Measurements from ENCODE around the gene KDM2A. TPM values are rescaled to one million over a fixed set of nuclear protein-coding genes. Genes with fewer than 3 reads are reported as not detected.
"Not testable (repeated sequence)": the region's sequence is repeated elsewhere in the genome, so short reads cannot be mapped to it uniquely, and the experiment has no call there.

Gene KDM2A
- total and polyA plus RNA-seq, 2 donors (not counting 1 experiment from before 2014, with no cell fraction given) = 132 to 229 TPM

DNA sequence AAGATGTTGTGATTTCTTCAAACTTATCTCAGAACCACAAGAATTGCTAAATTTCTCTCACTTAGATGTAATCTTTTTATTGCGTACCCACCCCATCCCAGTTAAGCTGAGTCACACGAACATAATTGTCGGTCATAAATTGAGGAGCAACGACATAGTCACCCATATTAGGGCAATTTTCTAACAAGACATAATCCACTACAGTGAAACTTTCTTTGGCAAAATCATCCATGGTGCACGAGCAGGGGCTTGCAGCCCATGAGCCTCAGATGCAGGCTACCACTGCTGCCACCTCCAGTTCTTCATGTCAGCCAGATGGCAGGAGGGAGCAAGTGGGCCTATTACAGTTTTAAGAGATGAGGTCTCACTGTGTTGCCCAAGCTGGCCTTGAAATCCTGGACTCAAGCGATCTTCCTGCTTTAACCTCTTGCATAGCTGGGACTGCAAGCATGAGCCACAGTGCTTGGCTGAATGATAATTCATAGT, 77.0 kb downstream of the KDM2A start:
- Histone ChIP-seq H3K4me2 (replicated peaks; ENCODE audit: low read depth, low read length, poor library complexity, severe bottlenecking) (no peak overlapping the region), H3K9me3 (ENCODE audit: control extremely low read depth in 1 of 3, control insufficient read depth in 2 of 3, insufficient read depth in 1 of 3, low read length in 2 of 3) (no peaks in the 10 kb centered on the region), H3K36me3 (replicated peaks in 1 of 2; ENCODE audit: control extremely low read depth in 1 of 2, control insufficient read depth in 1 of 2, extremely low read depth in 1 of 2, insufficient read depth in 2 of 2, low read length in 1 of 2) (peaks cover 9 to 20% of the 10 kb centered on the region in 2 experiments), H3K27ac (ENCODE audit: low read length in 2 of 2) (no peak overlapping the region), H3K4me3 (ENCODE audit: control extremely low read depth in 1 of 5, extremely low read depth in 1 of 5, insufficient read depth in 1 of 5, low read depth in 2 of 5, low read length in 4 of 5) (no peak overlapping the region), H3K27me3 (replicated peaks in 1 of 4; ENCODE audit: control extremely low read depth in 1 of 4, control insufficient read depth in 3 of 4, insufficient read depth in 4 of 4, low read length in 3 of 4) (no peaks in the 10 kb centered on the region), H3K4me1 (ENCODE audit: control insufficient read depth in 2 of 2, insufficient read depth in 2 of 2, low read length in 2 of 2) (no peaks in the 10 kb centered on the region), H4K20me1 (ENCODE audit: control insufficient read depth, insufficient read depth, low read length, poor library complexity, severe bottlenecking) (no peaks in the 10 kb centered on the region), H3K79me2 (ENCODE audit: control insufficient read depth, insufficient read depth, low read length) (no peaks in the 10 kb centered on the region), H3K9ac (ENCODE audit: low read length) (no peak overlapping the region), H2AFZ (ENCODE audit: insufficient read depth, low read depth, low read length, poor library complexity, severe bottlenecking) (no peak overlapping the region)
- H3K27ac Mint-ChIP-seq = no peak overlapping the region
- H3K27me3 Mint-ChIP-seq = no peaks in the 10 kb centered on the region
- no peak for TF ChIP-seq EZH2 (IDR thresholded peaks at IDR 0.05; ENCODE audit: borderline replicate concordance, insufficient read depth, low read depth, low read length, poor library complexity, severe bottlenecking)
- TF ChIP-seq, protein P1, sequence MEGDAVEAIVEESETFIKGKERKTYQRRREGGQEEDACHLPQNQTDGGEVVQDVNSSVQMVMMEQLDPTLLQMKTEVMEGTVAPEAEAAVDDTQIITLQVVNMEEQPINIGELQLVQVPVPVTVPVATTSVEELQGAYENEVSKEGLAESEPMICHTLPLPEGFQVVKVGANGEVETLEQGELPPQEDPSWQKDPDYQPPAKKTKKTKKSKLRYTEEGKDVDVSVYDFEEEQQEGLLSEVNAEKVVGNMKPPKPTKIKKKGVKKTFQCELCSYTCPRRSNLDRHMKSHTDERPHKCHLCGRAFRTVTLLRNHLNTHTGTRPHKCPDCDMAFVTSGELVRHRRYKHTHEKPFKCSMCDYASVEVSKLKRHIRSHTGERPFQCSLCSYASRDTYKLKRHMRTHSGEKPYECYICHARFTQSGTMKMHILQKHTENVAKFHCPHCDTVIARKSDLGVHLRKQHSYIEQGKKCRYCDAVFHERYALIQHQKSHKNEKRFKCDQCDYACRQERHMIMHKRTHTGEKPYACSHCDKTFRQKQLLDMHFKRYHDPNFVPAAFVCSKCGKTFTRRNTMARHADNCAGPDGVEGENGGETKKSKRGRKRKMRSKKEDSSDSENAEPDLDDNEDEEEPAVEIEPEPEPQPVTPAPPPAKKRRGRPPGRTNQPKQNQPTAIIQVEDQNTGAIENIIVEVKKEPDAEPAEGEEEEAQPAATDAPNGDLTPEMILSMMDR (IDR thresholded peaks at IDR 0.05) = no peak
- WGBS (ENCODE audit: insufficient coverage) = 94% methylated on average over 6 of the region's 6 CpGs
- intact Hi-C loops (cut with micrococcal nuclease) = no loop called here
- ChIA-PET CTCF (interaction anchor here (0.7 to 1.0 kb wide), 3 partner anchors 17 to 302 kb away, joined by 3 read pairs; no protein-coding TSS in a partner anchor), POLR2A (no interaction called here)
- no peak for DNase-seq
- H3K4me3 Mint-ChIP-seq = no peak overlapping the region
- H3K4me1 Mint-ChIP-seq = peaks cover 4% of the 10 kb centered on the region
- no peak for ATAC-seq (ENCODE audit: low read depth)
- H3K9me3 Mint-ChIP-seq (ENCODE audit: insufficient read depth) = no peaks in the 10 kb centered on the region

DNA sequence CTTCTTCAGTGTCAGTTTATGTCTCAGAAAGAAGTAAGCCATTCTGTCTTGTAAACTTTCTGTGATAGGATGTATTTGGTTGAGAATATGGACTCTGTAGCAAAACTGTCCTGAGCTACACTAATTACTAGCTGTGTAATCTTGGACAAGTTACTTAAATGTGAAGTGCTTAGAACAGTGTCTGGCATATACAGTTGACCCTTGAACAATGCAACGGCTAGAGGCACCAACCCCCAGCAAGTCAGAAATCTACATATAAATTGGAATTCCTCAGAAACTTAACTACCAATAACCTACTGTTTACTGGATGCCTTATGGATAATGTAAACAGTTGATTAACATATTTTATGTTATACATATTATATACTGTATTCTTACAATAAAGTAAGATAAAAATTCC, 78.5 kb downstream of the KDM2A start:
- H2AFZ ChIP-seq (ENCODE audit: insufficient read depth, low read depth, low read length, poor library complexity, severe bottlenecking) = no peak overlapping the region
- CTCF ChIA-PET = interaction anchor here (0.6 to 0.7 kb wide), 2 partner anchors 27 to 121 kb away, joined by 3 read pairs; no protein-coding TSS in a partner anchor
- no peak overlapping the region for H3K4me2 ChIP-seq (replicated peaks; ENCODE audit: low read depth, low read length, poor library complexity, severe bottlenecking)
- H3K36me3 ChIP-seq (replicated peaks in 1 of 2; ENCODE audit: control extremely low read depth in 1 of 2, control insufficient read depth in 1 of 2, extremely low read depth in 1 of 2, insufficient read depth in 2 of 2, low read length in 1 of 2) = peaks cover 5 to 22% of the 10 kb centered on the region in 2 experiments
- Mint-ChIP-seq H3K4me1 (peaks cover 4% of the 10 kb centered on the region), H3K9me3 (ENCODE audit: insufficient read depth) (no peaks in the 10 kb centered on the region), H3K27ac (no peak overlapping the region), H3K4me3 (no peak overlapping the region), H3K27me3 (no peaks in the 10 kb centered on the region)
- TF ChIP-seq, protein P1 (IDR thresholded peaks at IDR 0.05) = no peak
- TF ChIP-seq EZH2 (IDR thresholded peaks at IDR 0.05; ENCODE audit: borderline replicate concordance, insufficient read depth, low read depth, low read length, poor library complexity, severe bottlenecking) = no peak
- no peaks in the 10 kb centered on the region for H3K9me3 ChIP-seq (ENCODE audit: control extremely low read depth in 1 of 3, control insufficient read depth in 2 of 3, insufficient read depth in 1 of 3, low read length in 2 of 3)
- no peaks in the 10 kb centered on the region for H3K79me2 ChIP-seq (ENCODE audit: control insufficient read depth, insufficient read depth, low read length)
- no peak overlapping the region for H3K9ac ChIP-seq (ENCODE audit: low read length)
- ATAC-seq (ENCODE audit: low read depth) = no peak
- POLR2A ChIA-PET = no interaction called here
- no peaks in the 10 kb centered on the region for H3K4me1 ChIP-seq (ENCODE audit: control insufficient read depth in 2 of 2, insufficient read depth in 2 of 2, low read length in 2 of 2)
- intact Hi-C loops (cut with micrococcal nuclease) = no loop called here
- no peak overlapping the region for H3K27ac ChIP-seq (ENCODE audit: low read length in 2 of 2)
- H3K27me3 ChIP-seq (replicated peaks in 1 of 4; ENCODE audit: control extremely low read depth in 1 of 4, control insufficient read depth in 3 of 4, insufficient read depth in 4 of 4, low read length in 3 of 4) = no peaks in the 10 kb centered on the region
- no peaks in the 10 kb centered on the region for H4K20me1 ChIP-seq (ENCODE audit: control insufficient read depth, insufficient read depth, low read length, poor library complexity, severe bottlenecking)
- no peak overlapping the region for H3K4me3 ChIP-seq (ENCODE audit: control extremely low read depth in 1 of 5, extremely low read depth in 1 of 5, insufficient read depth in 1 of 5, low read depth in 2 of 5, low read length in 4 of 5)
- DNase-seq = no peak
- no CpG with 5 or more reads among the region's 1 CpG for WGBS (ENCODE audit: insufficient coverage)

DNA sequence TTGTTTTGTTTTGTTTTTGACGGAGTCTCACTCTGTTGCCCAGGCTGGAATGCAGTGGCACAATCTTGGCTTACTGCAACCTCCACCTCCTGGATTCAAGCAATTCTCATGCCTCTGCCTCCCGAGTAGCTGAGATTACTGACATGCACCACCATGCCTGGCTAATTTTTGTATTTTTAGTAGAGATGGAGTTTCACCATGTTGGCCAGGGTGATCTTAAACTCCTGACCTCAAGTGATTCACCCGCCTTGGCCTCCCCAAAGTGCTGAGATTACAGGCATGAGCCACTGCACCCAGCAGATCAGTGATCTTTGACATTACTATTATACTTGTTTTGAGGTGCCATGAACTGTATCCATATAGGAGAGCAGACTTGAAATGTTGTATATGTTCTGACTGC, 79.7 kb downstream of the KDM2A start:
- CTCF ChIA-PET = interaction anchor here (1.2 kb wide), 1 partner anchor 11 kb away, joined by 3 read pairs; no protein-coding TSS in a partner anchor
- H3K27ac ChIP-seq (ENCODE audit: low read length in 2 of 2); DNase-seq; H3K79me2 ChIP-seq (ENCODE audit: control insufficient read depth, insufficient read depth, low read length); H3K9me3 Mint-ChIP-seq (ENCODE audit: insufficient read depth); H3K9ac ChIP-seq (ENCODE audit: low read length); H3K4me1 Mint-ChIP-seq; POLR2A ChIA-PET; H4K20me1 ChIP-seq (ENCODE audit: control insufficient read depth, insufficient read depth, low read length, poor library complexity, severe bottlenecking); H3K4me2 ChIP-seq (replicated peaks; ENCODE audit: low read depth, low read length, poor library complexity, severe bottlenecking); H3K27me3 ChIP-seq (replicated peaks in 1 of 4; ENCODE audit: control extremely low read depth in 1 of 4, control insufficient read depth in 3 of 4, insufficient read depth in 4 of 4, low read length in 3 of 4); H3K27ac Mint-ChIP-seq; H3K4me3 ChIP-seq (ENCODE audit: control extremely low read depth in 1 of 5, extremely low read depth in 1 of 5, insufficient read depth in 1 of 5, low read depth in 2 of 5, low read length in 4 of 5); H2AFZ ChIP-seq (ENCODE audit: insufficient read depth, low read depth, low read length, poor library complexity, severe bottlenecking); H3K27me3 Mint-ChIP-seq; H3K4me3 Mint-ChIP-seq; H3K4me1 ChIP-seq (ENCODE audit: control insufficient read depth in 2 of 2, insufficient read depth in 2 of 2, low read length in 2 of 2); intact Hi-C loops (cut with micrococcal nuclease); H3K9me3 ChIP-seq (ENCODE audit: control extremely low read depth in 1 of 3, control insufficient read depth in 2 of 3, insufficient read depth in 1 of 3, low read length in 2 of 3); ATAC-seq (ENCODE audit: low read depth): not testable (repeated sequence)
- peaks cover 5 to 22% of the 10 kb centered on the region in 2 experiments for H3K36me3 ChIP-seq (replicated peaks in 1 of 2; ENCODE audit: control extremely low read depth in 1 of 2, control insufficient read depth in 1 of 2, extremely low read depth in 1 of 2, insufficient read depth in 2 of 2, low read length in 1 of 2)
- WGBS (ENCODE audit: insufficient coverage) = no CpG with 5 or more reads among the region's 3 CpGs

All from B cell (primary cell).